ENCODE measurements around the gene C1orf115. TPM values are rescaled to one million over a fixed set of nuclear protein-coding genes. Genes with fewer than 3 reads are reported as not detected.
"Not testable (repeated sequence)": the region's sequence is repeated elsewhere in the genome, so short reads cannot be mapped to it uniquely, and the experiment has no call there.

The C1orf115 gene
- polyA plus RNA-seq (ENCODE audit: insufficient read length in 4 of 4) = 10 to 100 TPM; 22.9 to 26.2 (median 23.9) TPM

DNA sequence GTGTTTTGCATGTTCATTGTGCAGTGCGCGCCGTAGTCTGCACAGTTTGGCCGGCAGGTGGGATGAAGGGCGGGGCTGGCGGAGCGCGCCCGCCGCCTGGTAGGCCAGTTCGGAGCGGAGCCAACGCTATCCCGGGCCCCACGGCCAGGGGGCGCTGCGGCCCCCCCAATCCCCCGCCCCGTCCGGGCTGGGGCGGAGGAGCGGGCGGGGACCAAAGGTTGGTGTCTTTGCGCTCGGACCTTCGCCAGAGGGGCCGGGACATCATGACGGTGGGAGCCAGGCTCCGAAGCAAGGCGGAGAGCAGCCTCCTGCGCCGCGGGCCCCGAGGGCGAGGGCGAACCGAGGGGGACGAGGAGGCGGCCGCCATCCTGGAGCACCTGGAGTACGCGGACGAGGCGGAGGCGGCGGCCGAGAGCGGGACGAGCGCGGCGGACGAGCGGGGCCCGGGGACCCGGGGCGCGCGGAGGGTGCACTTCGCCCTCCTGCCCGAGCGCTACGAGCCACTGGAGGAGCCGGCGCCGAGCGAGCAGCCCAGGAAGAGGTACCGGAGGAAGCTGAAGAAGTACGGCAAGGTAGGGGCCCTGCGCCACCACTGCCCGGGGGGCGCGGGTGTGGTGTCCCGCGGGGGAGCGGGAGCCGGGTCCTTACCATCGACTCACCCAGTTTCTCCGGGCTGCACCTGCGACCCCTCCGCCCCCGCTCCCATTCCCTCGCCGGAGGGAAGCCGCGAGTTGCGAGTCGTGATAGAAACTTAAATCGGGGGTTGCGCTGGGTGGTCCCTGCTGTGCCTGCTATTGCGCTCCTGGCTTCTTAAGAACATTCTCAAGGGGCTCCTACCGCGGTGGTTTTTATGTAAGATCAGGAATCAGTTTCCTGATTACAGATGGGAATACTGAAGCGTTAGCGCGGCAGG lies at the start of gene C1orf115:
C1orf115 (plus strand) TSS at position 224 of the 913 bp plus-strand sequence; CDS start at position 264, 40 bp downstream.
- peak; percentile 55 to 71 (median 66) for DNase-seq (ENCODE audit: low read depth in 4 of 4, low spot score in 2 of 4)

- DNase-seq (ENCODE audit: low read depth in 4 of 4, low spot score in 2 of 4) = no peak
These were observed 47.9 kb upstream of the C1orf115 start for GRCh38 chr1:220642285-220642684.

- DNase-seq (ENCODE audit: low read depth in 4 of 4, low spot score in 2 of 4) = no peak
These were observed 37.2 kb upstream of the C1orf115 start for GRCh38 chr1:220652995-220653394.

- no peak for DNase-seq (ENCODE audit: low read depth in 4 of 4, low spot score in 2 of 4)
These were observed 34.7 kb upstream of the C1orf115 start for GRCh38 chr1:220655509-220655908.

- DNase-seq (ENCODE audit: low read depth in 4 of 4, low spot score in 2 of 4) = no peak
These were observed 34.0 kb upstream of the C1orf115 start for GRCh38 chr1:220655961-220656740.

GRCh38 chr1:220666349-220666748 lies 23.8 kb upstream of the C1orf115 start:
- no peak for DNase-seq (ENCODE audit: low read depth in 4 of 4, low spot score in 2 of 4)

DNA sequence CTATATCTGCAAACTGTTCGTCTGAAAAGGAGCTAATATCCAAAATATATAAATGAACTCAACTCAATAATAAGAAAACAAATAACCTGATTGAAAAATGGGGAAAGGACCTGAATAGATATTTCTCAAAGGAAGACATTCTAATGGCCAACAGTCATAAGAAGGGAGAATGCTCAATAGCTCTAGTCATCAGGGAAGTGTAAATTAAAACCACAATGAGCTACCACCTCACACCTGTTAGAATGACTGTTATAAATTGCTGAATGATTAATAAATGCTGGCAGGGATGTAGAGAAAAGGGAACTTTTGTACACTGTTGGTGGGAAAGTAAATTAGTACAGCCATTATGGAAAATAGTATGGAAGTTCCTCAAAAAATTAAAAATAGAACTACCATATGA lies 21.2 kb upstream of the C1orf115 start:
- no peak for DNase-seq (ENCODE audit: low read depth in 4 of 4, low spot score in 2 of 4)

DNA sequence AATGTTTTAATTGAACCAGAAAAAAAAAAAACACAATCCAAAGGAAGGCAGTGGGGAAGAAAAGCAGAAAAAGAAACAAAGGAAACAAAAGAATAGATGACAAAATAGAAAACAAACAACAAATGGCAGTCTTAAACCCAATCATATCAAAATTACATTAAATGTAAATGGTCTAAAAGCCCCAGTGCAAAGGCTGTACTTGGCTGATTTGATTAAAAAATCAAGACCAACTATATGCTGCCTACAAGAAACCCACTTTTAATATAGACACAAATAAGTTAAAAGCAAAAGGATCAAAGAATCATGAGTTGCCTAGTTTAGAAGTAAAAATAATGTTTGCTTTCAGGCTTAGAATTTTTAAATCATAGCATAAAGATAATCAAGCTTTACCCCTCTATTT lies 19.8 kb upstream of the C1orf115 start:
- DNase-seq (ENCODE audit: low read depth in 4 of 4, low spot score in 2 of 4) = no peak

DNA sequence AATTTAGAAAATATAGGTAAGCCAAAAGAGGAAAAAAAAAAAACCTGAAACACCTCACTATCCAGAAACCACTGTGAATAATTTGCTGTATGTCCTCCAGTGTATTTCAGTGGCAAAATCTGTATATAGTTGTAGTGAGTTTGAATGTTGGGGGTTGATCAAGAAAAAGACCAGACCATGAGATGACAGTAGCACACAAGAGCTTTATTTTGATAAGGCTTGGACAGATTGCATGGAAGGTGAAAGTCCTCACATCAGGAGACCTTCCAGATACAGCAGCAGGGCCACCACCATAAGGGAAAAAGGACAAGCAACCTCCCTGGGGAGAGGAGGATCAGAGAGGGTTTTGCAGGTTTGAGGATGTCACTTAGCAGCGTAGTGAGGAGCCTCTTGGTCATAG lies 16.2 kb upstream of the C1orf115 start:
- DNase-seq (ENCODE audit: low read depth in 4 of 4, low spot score in 2 of 4) = no peak

GRCh38 chr1:220677251-220677650 lies 12.9 kb upstream of the C1orf115 start:
- no peak for DNase-seq (ENCODE audit: low read depth in 4 of 4, low spot score in 2 of 4)

- DNase-seq (ENCODE audit: low read depth in 4 of 4, low spot score in 2 of 4) = no peak
These were observed 10.0 kb upstream of the C1orf115 start for GRCh38 chr1:220680085-220680687.

- DNase-seq (ENCODE audit: low read depth in 4 of 4, low spot score in 2 of 4) = no peak
These were observed 8.8 kb upstream of the C1orf115 start for GRCh38 chr1:220681220-220681880.

GRCh38 chr1:220682901-220683576 lies 7.1 kb upstream of the C1orf115 start:
- no peak for DNase-seq (ENCODE audit: low read depth in 4 of 4, low spot score in 2 of 4)

- DNase-seq (ENCODE audit: low read depth in 4 of 4, low spot score in 2 of 4) = not testable (repeated sequence)
These were observed 6.4 kb upstream of the C1orf115 start for GRCh38 chr1:220683716-220684115.

DNA sequence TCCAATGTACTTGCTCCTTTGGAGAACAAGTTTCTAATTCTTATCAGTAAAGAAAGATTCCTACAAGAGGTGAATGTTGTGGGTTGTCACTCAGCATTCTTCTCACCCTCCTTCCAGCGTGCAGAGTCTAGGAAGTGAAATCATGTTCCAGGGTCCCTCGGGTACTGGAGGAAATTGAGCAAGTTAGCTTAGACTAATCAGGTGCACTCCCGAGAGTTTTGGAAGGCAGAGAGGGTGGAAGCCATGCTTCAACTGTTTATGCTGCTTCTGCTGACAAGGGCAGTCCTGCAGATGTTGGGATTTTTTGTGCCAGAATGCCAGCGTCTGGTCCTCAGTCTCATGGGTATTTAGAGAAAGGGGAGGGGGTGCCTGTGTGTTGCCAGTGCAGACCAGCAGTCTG lies 5.3 kb upstream of the C1orf115 start:
- DNase-seq (ENCODE audit: low read depth in 4 of 4, low spot score in 2 of 4) = no peak

DNA sequence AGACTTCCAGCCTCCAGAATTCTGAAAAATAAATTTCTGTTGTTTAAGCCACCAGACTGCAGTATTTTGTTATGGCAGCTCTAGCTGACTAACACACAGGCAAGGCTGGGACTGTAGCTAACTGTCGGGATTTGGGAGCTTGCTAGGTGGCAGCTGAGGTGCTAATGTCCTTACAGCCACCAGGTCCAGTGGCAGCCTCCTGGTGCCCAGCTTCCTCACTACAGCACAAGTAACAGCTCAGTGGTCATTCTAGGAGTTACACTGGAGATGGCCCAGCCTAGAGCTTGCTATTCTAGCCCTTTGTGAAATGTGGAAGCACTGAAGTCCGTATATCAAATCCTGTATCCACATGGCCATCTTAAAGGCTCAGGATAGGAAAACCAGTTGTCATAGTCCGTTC lies 4.3 kb upstream of the C1orf115 start:
- DNase-seq (ENCODE audit: low read depth in 4 of 4, low spot score in 2 of 4) = no peak

DNA sequence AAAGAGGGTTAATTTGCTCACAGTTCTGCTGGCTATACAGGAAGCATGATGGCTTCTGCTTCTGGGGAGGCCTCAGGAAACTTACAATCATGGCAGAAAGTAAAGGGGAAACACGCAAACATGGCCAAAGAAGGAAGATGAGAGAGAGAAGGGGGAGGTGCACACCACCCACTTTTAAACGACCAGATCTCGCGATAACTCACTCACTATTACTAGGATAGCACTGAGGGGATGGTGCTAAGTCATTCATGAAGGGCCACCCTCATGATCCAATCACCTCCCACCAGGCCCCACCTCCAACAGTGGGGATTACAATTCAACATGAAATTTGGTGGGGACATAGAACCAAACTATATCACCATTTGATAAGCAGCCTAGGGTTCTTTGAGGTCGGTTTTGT lies 2.4 kb upstream of the C1orf115 start:
- no peak for DNase-seq (ENCODE audit: low read depth in 4 of 4, low spot score in 2 of 4)

DNA sequence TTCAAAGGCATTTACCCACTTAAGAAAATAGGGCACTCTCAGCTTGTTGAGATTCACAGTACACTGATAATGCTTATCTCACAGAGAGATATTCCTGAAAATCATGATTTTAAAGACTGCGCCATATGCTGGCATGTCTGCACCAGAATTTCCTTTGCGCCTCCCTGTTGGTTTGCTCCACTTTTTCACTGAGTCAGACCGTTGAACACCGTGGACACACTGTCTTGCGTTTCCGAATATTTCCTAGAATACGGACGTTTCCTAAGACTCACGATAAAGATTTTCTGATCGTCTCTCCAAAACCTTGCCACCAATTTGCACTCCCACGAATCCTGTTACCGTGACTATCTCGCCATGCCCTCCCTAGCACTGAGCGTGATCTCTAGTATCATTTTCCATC lies 497 bp upstream of the C1orf115 start:
- no peak for DNase-seq (ENCODE audit: low read depth in 4 of 4, low spot score in 2 of 4)

DNA sequence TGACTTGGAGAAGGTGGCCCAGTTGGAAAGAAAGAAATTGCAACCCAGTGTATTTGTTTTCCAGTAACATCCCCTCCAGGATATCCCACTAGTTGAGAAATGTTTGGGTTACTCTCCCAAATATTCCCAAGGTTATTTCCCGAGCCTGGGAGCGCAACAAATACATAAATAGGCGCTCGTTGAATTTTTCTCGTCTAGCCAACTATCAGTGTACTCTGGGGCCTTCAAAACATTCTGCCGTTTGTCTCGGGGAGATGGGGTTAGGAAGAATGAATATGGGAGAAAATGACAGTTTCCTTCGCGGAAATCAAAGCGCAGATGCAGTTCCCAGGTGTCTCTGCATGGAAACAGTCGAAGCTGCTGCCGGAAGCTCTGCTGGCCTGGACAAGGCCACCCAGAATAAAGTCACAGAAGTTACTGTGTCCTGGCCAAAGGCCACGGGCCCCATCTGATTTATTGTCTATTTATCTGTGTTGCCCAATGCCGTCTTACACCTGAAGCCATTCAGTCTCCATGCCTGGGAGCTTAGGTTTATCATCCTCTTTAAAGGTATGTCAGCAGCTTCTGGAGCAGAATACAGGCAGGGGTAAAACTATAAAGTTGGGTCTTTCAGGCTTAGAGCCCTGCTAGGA lies 1.0 kb downstream of the C1orf115 start:
- no peak for DNase-seq (ENCODE audit: low read depth in 4 of 4, low spot score in 2 of 4)
